ENCODE data around the gene CREG2.

- TF ChIP-seq CTCF (IDR thresholded peaks at IDR 0.05) (no peak), POLR2A (IDR thresholded peaks at IDR 0.05) (no peak)
These were observed 47.9 kb upstream of the CREG2 start for GRCh38 chr2:101435001-101435862.

All from upper lobe of left lung (tissue), 4 donors.